CD14-positive monocyte (primary cell): ENCODE results near the gene BAZ1A. TPM values are rescaled to one million over a fixed set of nuclear protein-coding genes. Genes with fewer than 3 reads are reported as not detected.

Experiments
- DNase-seq, 3 donors: peaks; one replicate each; pipeline ENCODE4 v3.0.0-alpha.2; 2011 to 2022
- H2AFZ ChIP-seq: 2 replicates; pipeline ENCODE4 v1.6.0; 2012; ENCODE audit warnings: mild to moderate bottlenecking, low read depth, low read length, inconsistent platforms; ENCODE audit not compliant: insufficient read depth, poor library complexity, severe bottlenecking
- H3K27ac ChIP-seq, 2 donors: 1 replicate in 1 of 2; 2 replicates in 1 of 2; pipeline ENCODE4 v1.5.1; 2012 to 2013; ENCODE audit warnings: low read length in 2 of 2, control low read depth in 1 of 2, inconsistent platforms in 1 of 2, low read depth in 1 of 2, mild to moderate bottlenecking in 1 of 2
- H3K27me3 ChIP-seq, 2 donors: one replicate each; pipeline versions ENCODE4 v1.6.0 to v1.6.1; 2011 to 2013; ENCODE audit warnings: low read length in 2 of 2; ENCODE audit not compliant: control insufficient read depth in 2 of 2, insufficient read depth in 2 of 2
- H3K36me3 ChIP-seq, 2 donors: replicated peaks in 1 of 2; 1 replicate in 1 of 2; 2 replicates in 1 of 2; pipeline versions ENCODE4 v1.5.1 to v1.6.1; 2012 to 2013; ENCODE audit warnings: low read length in 2 of 2, control low read depth in 1 of 2, inconsistent platforms in 1 of 2, mild to moderate bottlenecking in 1 of 2; ENCODE audit not compliant: insufficient read depth in 2 of 2, control insufficient read depth in 1 of 2
- H3K4me1 ChIP-seq, 2 donors: 1 replicate in 1 of 2; 2 replicates in 1 of 2; pipeline versions ENCODE4 v1.5.1 to v1.6.1; 2012 to 2013; ENCODE audit warnings: low read length in 2 of 2, control low read depth in 1 of 2, inconsistent platforms in 1 of 2, mild to moderate bottlenecking in 1 of 2, moderate library complexity in 1 of 2; ENCODE audit not compliant: insufficient read depth in 2 of 2, control insufficient read depth in 1 of 2
- H3K4me2 ChIP-seq: replicated peaks from 2 replicates; pipeline ENCODE3; 2012; ENCODE audit warnings: low read length, moderate library complexity, mild to moderate bottlenecking; ENCODE audit not compliant: poor library complexity, severe bottlenecking; ENCODE audit errors: extremely low read depth
- H3K4me3 ChIP-seq, 3 experiments: fragments of 200-600 bp in 1 of 3; sonication (generic) in 1 of 3; replicated peaks in 1 of 3; 1 replicate in 2 of 3; 2 replicates in 1 of 3; pipeline ENCODE4 v1.5.1; 2011 to 2013; ENCODE audit warnings: low read length in 3 of 3, mild to moderate bottlenecking in 3 of 3, control low read depth in 2 of 3, low read depth in 2 of 3, inconsistent platforms in 1 of 3, moderate library complexity in 1 of 3
- H3K79me2 ChIP-seq: 2 replicates; pipeline ENCODE4 v1.6.0; 2012; ENCODE audit warnings: mild to moderate bottlenecking, control low read depth, inconsistent platforms, low read length, moderate library complexity; ENCODE audit not compliant: insufficient read depth
- H3K9ac ChIP-seq: 2 replicates; pipeline ENCODE4 v1.6.0; 2017; ENCODE audit warnings: low read length, mild to moderate bottlenecking; ENCODE audit not compliant: insufficient read depth, poor library complexity, severe bottlenecking
- H3K9me3 ChIP-seq, 2 donors: replicated peaks in 1 of 2; 1 replicate in 1 of 2; 2 replicates in 1 of 2; pipeline versions ENCODE4 v1.5.1 to v1.6.1; 2012 to 2013; ENCODE audit warnings: low read length in 2 of 2, control low read depth in 1 of 2; ENCODE audit not compliant: control insufficient read depth in 1 of 2, insufficient read depth in 1 of 2
- H4K20me1 ChIP-seq: 2 replicates; pipeline ENCODE4 v1.6.0; 2012; ENCODE audit warnings: mild to moderate bottlenecking, low read length, control low read depth, moderate library complexity; ENCODE audit not compliant: insufficient read depth
- H3K27ac Mint-ChIP-seq, 7 donors: one replicate each; pipeline ENCODE4 v1.8.0; 2020; ENCODE audit warnings: mild to moderate bottlenecking in 7 of 7, mixed read lengths in 7 of 7, moderate library complexity in 6 of 7, inconsistent platforms in 2 of 7
- H3K27me3 Mint-ChIP-seq, 3 donors: one replicate each; pipeline ENCODE4 v1.8.0; 2021 to 2022; ENCODE audit warnings: low read depth in 3 of 3, mild to moderate bottlenecking in 3 of 3, mixed read lengths in 3 of 3, moderate library complexity in 3 of 3, inconsistent platforms in 1 of 3
- H3K36me3 Mint-ChIP-seq, 2 donors: one replicate each; pipeline ENCODE4 v1.8.0; 2020; ENCODE audit warnings: mixed read lengths in 2 of 2, inconsistent platforms in 1 of 2, mild to moderate bottlenecking in 1 of 2
- H3K4me1 Mint-ChIP-seq: one replicate; pipeline ENCODE4 v1.8.0; 2020; ENCODE audit warnings: mild to moderate bottlenecking, mixed read lengths
- H3K4me3 Mint-ChIP-seq, 2 donors: one replicate each; pipeline ENCODE4 v1.8.0; 2020; ENCODE audit warnings: mild to moderate bottlenecking in 2 of 2, mixed read lengths in 2 of 2, moderate library complexity in 1 of 2
- H3K9me3 Mint-ChIP-seq, 7 donors: one replicate each; pipeline ENCODE4 v1.8.0; 2020 to 2022; ENCODE audit warnings: mixed read lengths in 7 of 7, mild to moderate bottlenecking in 6 of 7, moderate library complexity in 6 of 7, inconsistent platforms in 2 of 7
- CTCF ChIP-seq: fragments of 200-600 bp; IDR thresholded peaks from one replicate; pipeline ENCODE4 v1.8.0; 2022; ENCODE audit warnings: antibody characterized with exemption, mild to moderate bottlenecking
- WGBS: methylation state at CpG from one replicate; pipeline ENCODE4 v1.1.5; 2013; ENCODE audit warnings: missing lambda C conversion rate; ENCODE audit not compliant: insufficient coverage; 5-methylcytosine and 5-hydroxymethylcytosine counted together
- intact Hi-C, 2 donors: fragments of 100-400 bp; cut with micrococcal nuclease; formaldehyde crosslinking; loops; one replicate each; pipeline versions ENCODE4 v1.15.0 to v1.15.1; 2023
- polyA plus RNA-seq, 3 donors: library from polyadenylated mRNA; depleted of rRNA in 1 of 3; unstranded in 2 of 3; stranded (reverse) in 1 of 3; fragments of 300-500 nt in 2 of 3; fragments of >200 nt in 1 of 3; fragmentation: Illumina TruSeq in 2 of 3; gene quantifications; 1 replicate in 2 of 3; 2 replicates in 1 of 3; pipeline ENCODE4 v1.2.3, GENCODE V29; 2012 to 2021

The BAZ1A gene
- polyA plus RNA-seq, 3 donors: 7.3 to 25.5 (median 12.7) TPM

- intact Hi-C loops: no loop called here
- Mint-ChIP-seq H3K27me3 (peaks cover 0 to 2% (median 1%) of the 10 kb centered on the region in 3 donors), H3K27ac (no peak overlapping the region), H3K36me3 (no peaks in the 10 kb centered on the region), H3K4me1 (no peaks in the 10 kb centered on the region), H3K4me3 (no peak overlapping the region), H3K9me3 (peaks cover 0 to 1% (median 0%) of the 10 kb centered on the region in 7 donors)
- H4K20me1 ChIP-seq: no peaks in the 10 kb centered on the region
- H2AFZ ChIP-seq: no peak overlapping the region
- H3K9me3 ChIP-seq: no peaks in the 10 kb centered on the region
- no peak for TF ChIP-seq CTCF
- no peak overlapping the region for H3K4me3 ChIP-seq
- no peaks in the 10 kb centered on the region for H3K36me3 ChIP-seq
- no CpG with 5 or more reads among the region's 3 CpGs for WGBS
- H3K4me1 ChIP-seq: no peaks in the 10 kb centered on the region
- DNase-seq: no peak
- no peaks in the 10 kb centered on the region for H3K27me3 ChIP-seq
- no peaks in the 10 kb centered on the region for H3K79me2 ChIP-seq
- H3K27ac ChIP-seq: no peak overlapping the region
- H3K4me2 ChIP-seq: no peak overlapping the region
- H3K9ac ChIP-seq: no peak overlapping the region
Measured at GRCh38 chr14:34895277-34895676, 20.1 kb upstream of the BAZ1A start.

- Mint-ChIP-seq H3K9me3 (peaks cover 0 to 1% (median 0%) of the 10 kb centered on the region in 7 donors), H3K36me3 (no peaks in the 10 kb centered on the region), H3K4me3 (no peak overlapping the region), H3K27ac (no peak overlapping the region), H3K4me1 (no peaks in the 10 kb centered on the region), H3K27me3 (no peaks in the 10 kb centered on the region)
- Histone ChIP-seq H4K20me1 (no peaks in the 10 kb centered on the region), H3K9ac (no peak overlapping the region), H3K36me3 (no peaks in the 10 kb centered on the region), H3K4me2 (no peak overlapping the region), H3K9me3 (no peaks in the 10 kb centered on the region), H3K4me3 (no peak overlapping the region), H3K27ac (no peak overlapping the region), H2AFZ (no peak overlapping the region), H3K27me3 (no peaks in the 10 kb centered on the region), H3K4me1 (no peaks in the 10 kb centered on the region), H3K79me2 (no peaks in the 10 kb centered on the region)
- no CpG with 5 or more reads among the region's 1 CpG for WGBS
- intact Hi-C loops: no loop called here
- no peak for DNase-seq
- TF ChIP-seq CTCF: no peak
Measured at GRCh38 chr14:34890937-34891336, 15.8 kb upstream of the BAZ1A start.
